IMR-90 (cell line): Measurements from ENCODE around the gene ZMAT5.

Experiments
- CEBPB ChIP-seq: IDR thresholded peaks from 2 replicates; pipeline ENCODE4 v1.6.1; 2012; ENCODE audit warnings: low read depth, low read length, improper control_type of control experiment
- CHD1 ChIP-seq: IDR thresholded peaks from 2 replicates; pipeline ENCODE4 v1.6.1; 2012; ENCODE audit warnings: low read depth, low read length, improper control_type of control experiment
- CTCF ChIP-seq: conservative IDR thresholded peaks from 2 replicates; pipeline ENCODE4 v1.5.1; 2012; ENCODE audit warnings: mild to moderate bottlenecking, low read depth, low read length, improper control_type of control experiment
- FOS ChIP-seq: fragments of 150-350 bp; IDR thresholded peaks from 2 replicates; pipeline ENCODE4 v1.6.1; 2016; ENCODE audit warnings: low read depth, low read length
- MXI1 ChIP-seq: IDR thresholded peaks from 2 replicates; pipeline ENCODE4 v1.6.1; 2012; ENCODE audit warnings: low read depth, mild to moderate bottlenecking, low read length, moderate library complexity, borderline replicate concordance
- NFE2L2 ChIP-seq: fragments of 150-350 bp; IDR thresholded peaks from 2 replicates; pipeline ENCODE4 v1.6.1; 2016; ENCODE audit warnings: low read depth, mild to moderate bottlenecking, low read length
- POLR2A ChIP-seq: IDR thresholded peaks from 2 replicates; pipeline ENCODE4 v1.6.1; 2012; ENCODE audit warnings: mild to moderate bottlenecking, low read depth, low read length
- RAD21 ChIP-seq: IDR thresholded peaks from 2 replicates; pipeline ENCODE4 v1.6.1; 2012; ENCODE audit warnings: low read length, improper control_type of control experiment
- RCOR1 ChIP-seq: IDR thresholded peaks from 2 replicates; pipeline ENCODE4 v1.6.1; 2012; ENCODE audit warnings: mild to moderate bottlenecking, low read length, improper control_type of control experiment; ENCODE audit not compliant: insufficient replicate concordance
- RFX5 ChIP-seq: IDR thresholded peaks from 2 replicates; pipeline ENCODE4 v1.8.0; 2012; ENCODE audit warnings: low read depth, mild to moderate bottlenecking, low read length, moderate library complexity
- SMC3 ChIP-seq: fragments of 150-350 bp; IDR thresholded peaks from 2 replicates; pipeline ENCODE4 v1.6.1; 2016; ENCODE audit warnings: low read depth, mild to moderate bottlenecking, antibody characterized with exemption, low read length, moderate library complexity
- USF2 ChIP-seq: fragments of 150-350 bp; IDR thresholded peaks from 2 replicates; pipeline ENCODE4 v1.6.1; 2017; ENCODE audit warnings: mild to moderate bottlenecking, antibody characterized with exemption, low read length, low read depth

GRCh38 chr22:29801153-29801552 lies 34.3 kb upstream of the ZMAT5 start:
- no peak for TF ChIP-seq CTCF
- TF ChIP-seq RAD21, result no peak
- TF ChIP-seq RFX5, result no peak
- TF ChIP-seq POLR2A, result no peak
- no peak for TF ChIP-seq MXI1
- no peak for TF ChIP-seq CEBPB
- no peak for TF ChIP-seq FOS
- no peak for TF ChIP-seq CHD1
- TF ChIP-seq NFE2L2, result no peak
- TF ChIP-seq USF2, result no peak
- no peak for TF ChIP-seq SMC3
- no peak for TF ChIP-seq RCOR1
